G401.6 (cell line): ENCODE results near the gene RELN.

ENCODE experiments used
- FAIRE-seq: peaks from 2 replicates; lab custom pipeline; 2012; peaks lifted over from hg19 to GRCh38; lab: Jason Lieb, UNC

The RELN gene

DNA sequence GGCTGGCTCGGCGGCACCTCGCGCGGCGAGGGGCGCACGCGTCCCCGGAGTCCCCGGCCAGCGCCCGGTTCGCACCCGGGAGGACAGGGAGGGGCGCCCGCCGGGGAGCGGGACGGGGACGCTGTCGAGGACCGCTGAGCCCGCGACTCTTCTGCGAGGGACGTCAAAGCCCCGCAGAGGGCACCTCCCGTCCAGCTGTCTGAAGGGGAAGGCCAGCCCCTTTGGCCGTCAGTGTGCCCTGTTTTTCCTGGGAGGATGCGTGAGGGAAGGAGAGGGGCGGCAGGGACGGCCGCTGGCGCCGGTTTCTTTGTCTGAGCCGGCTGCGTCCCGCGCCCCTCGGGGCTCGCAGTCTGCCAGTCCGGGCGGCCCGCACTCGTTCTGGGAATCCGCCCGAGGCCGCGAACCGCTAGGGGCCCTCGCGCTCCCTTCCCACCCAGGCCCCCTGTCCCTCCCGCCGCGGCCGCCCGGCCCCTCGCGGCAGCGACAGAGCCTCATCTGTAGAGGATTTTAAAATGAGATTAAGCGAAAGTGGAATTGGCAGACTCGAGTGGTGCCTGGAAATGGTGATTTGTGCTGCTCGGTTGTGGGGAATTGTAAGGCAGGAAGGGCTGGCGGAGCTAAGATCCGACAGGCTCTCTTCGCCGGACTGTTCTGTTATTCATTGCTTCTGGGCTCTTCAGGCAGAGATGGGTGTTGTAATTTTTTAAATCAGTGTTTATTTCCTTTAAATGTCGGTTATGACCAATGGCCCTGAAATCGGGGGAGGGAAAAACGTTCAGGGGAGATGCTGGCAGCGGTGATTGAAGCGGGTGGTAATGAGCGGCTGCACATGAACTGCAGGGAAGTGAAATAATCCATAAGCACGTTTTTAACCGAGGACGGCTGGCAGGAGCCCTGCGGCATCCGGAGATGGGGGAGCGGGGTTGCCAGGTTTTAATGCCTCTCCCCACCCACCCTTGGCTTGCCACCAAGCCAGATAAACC lies 618 bp upstream of the RELN start:
- no peak for FAIRE-seq

DNA sequence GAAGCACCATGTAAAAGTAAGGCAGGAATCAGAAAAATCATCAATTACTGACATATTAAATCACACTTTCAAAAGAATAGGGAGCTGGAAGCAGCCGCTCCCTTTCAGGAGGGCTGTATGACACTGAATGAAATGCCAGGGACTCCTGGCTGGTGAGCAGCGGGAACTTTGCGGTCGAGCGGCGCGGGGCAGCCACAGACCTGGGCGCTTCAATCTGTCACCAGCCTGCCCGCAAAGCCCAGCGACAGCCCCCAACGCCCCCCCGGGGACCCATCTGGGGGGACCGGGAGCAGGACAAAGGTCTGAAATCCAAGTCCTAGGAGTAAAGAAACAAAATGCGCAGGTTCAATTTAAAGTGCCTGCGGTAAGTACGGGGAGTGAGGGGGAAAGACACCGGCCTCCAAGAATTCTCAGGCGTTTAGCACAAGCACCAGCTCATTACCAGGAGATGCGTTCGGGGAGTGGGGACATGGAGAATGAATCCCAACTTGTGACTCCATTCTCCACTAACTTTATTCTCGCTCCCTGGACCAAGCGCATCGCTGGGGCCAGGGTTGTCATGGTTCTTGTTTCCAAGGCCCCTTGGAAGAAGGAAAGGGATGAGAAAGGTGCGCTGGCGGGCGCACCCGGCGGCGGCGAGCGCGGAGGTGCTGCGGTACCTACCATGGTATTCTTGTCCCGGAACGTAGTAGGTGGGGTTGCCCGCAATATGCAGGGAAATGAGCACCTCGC lies 824 bp downstream of the RELN start:
- no peak for FAIRE-seq

DNA sequence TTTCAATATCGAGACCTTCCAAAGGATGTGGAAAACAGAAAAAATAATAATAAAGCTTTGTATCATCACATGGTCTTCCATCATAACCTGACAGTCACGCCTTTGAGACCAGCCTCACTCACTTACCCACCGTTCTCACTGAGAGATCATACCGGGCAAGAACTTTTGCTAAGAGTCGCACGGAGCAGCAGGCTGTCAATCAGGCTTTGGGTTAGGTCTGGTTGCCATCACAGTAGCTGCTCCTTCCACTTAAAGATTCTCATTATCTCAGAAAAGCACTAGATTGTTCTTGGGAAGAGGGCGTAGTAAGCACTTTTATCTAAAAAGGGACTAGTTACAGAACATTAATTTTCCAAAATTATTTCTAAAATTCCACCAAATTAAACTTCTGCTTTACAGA lies 2.0 kb downstream of the RELN start:
- FAIRE-seq, result no peak

DNA sequence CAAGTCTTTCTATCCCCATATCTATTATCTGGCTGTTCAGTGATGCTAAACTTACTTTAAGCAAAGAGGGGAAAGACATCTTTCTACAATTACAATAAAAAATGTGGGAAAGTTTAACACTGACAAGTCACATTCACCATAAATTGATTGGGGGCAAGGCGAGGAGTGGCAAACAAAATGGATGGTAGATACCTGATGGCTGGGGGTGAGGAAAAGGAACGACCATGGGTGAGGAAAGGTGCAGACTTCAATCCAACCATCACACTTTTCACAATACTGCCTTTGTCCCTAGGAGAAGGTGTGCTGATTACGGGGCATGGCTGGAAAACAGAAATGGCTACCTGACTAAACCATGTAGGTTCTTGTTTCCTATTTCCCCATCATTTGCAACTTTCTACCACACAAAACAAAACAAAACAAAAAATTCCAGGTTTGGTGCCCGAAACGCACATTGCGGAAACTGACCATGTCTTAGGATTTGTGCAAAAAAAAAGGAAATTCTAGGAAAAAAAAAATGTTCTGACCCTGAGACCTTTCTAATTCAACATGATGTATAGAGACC lies 3.8 kb downstream of the RELN start:
- FAIRE-seq, result no peak

DNA sequence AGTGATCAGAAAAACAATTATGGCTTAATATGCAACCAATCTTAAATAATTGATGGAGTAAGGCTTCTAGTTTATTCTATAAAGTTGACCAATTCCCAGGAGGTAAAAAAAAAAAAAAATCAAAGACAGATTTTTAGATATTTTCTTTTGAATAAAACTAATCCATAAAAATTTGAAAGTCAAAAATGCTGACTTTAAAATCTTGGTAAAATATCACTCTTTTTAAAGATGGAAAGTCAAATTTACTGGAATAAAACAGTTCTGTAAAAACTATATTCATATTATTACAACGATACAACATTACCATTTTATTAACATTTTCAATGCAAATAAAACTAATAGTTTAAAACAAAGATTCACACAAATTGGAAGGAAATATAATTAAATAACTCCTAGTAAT lies 5.4 kb downstream of the RELN start:
- FAIRE-seq, result peak; percentile 13

DNA sequence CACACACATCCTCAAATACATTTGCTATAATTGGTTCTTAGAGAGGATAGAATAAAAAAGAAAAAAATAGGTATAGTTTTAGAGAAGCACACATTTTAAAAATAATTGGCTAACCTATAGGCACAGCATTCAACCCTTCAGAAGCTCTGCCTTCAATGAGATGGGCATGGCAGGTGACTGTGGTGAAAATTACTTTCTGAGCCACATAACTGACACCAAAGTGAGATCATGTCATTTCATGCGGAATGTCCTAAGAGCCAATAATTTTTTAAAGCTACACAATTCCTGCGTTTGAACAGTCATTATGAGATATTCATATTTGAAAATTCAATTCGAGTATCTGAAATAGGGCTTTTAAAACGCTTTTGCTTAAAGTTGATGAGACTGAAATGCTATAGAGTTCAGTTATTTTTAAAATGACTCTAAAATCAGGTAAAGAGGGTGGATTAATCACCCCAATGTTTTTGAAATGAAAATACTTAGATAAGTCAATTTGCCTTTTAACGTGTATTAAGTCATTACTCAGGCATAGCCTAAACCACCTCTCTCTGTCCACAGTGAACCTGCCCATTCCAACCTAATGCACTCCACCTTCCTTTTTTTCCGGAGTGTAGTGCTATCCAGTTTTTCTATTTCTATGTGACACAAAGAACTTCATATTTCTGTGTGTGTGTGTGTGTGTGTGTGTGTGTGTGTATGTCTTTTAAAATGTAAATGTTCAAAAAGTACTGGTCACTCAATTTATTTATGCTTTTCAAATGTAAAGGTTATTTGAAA lies 6.1 kb downstream of the RELN start:
- no peak for FAIRE-seq

DNA sequence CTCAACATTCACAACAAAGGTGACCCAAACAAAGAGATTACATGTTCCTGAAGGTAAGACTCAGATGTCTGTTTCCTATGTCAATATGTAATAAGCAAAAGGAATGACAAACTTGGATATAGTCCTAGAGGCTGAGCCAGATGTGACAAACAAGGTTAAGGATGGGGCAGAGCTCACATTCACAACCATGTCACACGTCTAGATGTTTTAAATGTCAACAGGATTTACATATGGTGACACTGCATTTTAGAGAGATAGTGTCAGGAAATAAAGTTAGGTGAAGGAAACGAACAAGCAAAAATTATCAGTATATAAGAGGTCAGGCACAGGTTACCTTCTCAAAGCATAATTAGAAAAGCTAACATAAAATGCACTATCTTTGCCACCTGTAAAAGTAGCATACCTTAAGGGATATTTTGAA lies 8.4 kb downstream of the RELN start:
- FAIRE-seq, result no peak

DNA sequence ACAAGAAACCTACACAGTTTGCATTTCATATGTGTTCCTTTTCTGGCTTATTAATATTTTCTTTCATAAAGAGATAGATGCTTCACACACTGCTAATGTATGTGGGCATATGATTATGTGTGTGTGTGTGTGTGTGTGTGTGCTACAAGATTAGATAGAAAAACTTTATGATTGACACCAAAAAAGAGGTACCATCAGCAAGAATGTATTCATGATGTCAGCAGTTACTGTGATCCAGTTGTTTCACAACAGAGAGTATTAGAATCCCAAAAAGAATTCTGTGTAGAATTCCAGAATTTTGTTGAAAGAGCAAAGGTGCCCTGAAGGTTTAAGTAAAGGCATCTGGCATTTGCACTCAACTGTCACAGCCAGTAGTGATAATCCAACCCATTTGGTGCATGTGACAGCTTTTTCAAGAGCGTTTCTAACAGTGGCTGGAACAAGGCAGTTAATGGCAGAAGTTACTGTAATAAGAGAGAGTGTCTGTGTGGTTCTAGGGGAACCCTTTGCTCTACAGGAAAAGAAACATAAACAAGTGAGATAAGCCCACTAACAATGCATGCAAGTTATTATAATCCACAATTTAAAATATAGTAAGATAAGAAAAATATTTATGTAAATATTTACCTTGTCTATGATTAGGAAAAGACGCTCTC lies 16.6 kb downstream of the RELN start:
- FAIRE-seq, result no peak

DNA sequence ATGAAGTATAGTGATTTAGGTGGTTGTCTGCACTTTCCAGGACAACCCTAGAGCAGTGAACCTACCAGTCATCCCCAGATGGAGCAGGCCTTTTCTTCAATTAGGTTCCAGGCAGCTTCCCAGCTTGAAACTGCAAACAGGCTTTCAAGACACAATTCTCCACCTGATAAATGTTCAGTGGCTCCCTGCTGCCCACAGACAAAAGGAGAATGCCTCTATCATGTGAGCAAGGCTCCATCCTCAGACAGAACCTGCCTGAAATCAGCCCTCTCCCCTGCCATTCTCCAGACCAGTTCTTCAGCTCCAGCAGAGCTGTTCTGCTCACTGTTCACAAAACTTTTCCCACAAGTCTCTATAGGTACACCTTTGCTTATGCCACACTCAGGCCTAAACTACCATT lies 22.1 kb downstream of the RELN start:
- FAIRE-seq, result no peak

DNA sequence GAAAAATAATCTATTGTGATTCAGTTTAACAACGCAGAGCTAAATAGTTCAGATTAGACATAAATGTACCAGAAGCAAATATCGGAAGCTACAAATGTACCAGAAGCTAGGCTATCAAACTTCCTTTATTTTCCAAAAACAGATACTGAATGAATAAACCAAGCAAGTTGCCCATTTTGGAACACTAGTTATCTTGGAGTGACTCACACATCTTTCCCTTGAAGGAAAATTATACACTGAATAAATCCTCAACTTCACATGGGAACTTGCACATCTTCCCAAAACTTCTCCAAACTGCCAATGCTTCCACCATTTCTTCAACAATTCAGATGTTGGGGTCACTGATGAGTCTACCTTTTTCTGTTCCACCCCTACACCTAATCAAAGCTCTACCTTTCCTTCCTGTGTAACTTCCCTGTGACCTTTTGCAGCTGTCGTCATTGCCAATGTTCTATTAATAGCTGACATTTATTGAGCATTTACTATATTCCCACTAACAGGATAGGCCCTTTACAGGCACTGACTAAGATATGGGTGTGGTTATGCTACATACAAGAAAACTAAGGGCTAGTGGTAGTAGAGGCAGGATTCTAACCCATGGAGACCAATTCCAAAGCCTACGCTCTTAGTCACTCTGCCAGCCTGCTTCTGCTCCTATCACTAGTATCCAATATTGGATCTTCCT lies 22.7 kb downstream of the RELN start:
- no peak for FAIRE-seq

DNA sequence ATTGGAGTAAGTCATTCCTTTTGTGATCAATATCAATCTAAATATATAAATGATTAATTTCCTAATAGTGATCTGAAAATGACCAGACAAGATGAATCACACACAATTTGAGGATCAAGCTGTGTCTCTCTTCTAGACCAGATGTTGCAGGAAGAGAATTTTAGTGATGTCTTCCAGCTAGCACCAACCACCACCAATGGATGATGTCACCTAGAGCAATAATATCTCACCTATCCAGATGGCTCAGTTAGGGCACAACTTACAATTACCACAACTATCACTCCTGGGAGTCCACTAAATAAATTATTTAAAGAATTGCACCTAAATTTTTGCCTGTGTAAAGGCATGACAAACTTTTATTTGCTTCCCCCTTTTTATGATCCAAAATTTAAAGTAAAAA lies 25.2 kb downstream of the RELN start:
- no peak for FAIRE-seq

DNA sequence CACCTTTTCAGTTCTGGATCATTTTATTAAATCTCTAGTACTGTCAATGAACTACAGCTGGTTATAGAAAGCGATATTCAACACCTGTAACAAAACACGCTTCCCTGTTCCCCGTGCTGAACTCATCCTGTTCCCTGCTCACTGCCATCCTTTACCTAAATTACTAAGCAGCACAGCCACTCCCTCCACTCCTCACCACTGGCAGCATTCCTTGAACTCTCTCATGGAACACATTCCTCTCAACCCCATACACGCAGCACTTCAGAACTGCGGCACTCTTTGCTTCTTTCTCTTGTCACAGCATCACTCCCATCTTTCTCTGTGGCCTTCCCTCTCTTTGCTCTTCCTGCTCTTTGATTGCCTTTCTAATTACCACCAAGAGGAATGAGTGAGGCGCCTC lies 27.4 kb downstream of the RELN start:
- no peak for FAIRE-seq

DNA sequence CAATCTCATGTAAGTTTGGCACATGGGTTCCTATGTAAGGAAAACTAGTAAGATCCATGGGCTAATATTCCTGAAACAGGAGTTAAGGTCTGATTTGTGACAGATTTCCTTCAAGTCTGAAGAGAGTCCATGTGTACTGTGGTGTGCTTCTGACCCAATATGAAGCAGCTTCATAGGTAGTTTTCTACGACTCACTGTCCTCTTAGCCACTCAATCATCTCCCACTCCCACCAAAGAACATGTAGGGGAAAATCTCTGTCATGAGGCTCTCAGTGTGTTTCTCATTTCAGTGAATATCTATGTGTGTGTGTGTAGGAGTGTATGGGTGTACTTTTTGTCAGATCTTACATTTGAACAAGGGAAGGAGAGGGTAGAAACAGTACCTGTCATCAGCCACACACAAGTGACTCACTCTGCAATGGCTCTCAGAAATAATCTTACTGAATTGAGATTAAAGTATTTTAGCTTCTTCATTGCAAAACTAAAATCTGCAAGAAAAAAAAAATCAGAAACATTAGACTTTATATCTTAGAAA lies 31.1 kb downstream of the RELN start:
- FAIRE-seq, result no peak

DNA sequence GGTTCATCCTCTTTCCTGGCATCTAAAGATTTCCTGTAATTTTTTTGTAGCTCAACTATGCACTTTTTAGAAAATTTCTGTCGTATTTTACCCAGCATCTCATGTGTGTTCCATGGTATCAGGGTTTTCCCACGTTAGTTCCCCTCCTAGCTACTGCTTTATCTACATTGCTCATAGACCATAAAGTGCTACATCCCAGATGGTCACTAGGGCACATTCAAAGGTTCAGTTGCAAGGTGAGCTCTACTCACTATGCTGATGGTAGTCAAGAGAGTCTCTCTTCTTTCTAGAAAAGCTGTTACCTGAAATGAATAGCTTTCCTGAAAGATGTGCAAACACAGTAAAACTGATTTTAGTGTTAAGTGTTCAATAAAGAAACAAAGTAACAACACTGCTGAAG lies 33.5 kb downstream of the RELN start:
- FAIRE-seq, result no peak

DNA sequence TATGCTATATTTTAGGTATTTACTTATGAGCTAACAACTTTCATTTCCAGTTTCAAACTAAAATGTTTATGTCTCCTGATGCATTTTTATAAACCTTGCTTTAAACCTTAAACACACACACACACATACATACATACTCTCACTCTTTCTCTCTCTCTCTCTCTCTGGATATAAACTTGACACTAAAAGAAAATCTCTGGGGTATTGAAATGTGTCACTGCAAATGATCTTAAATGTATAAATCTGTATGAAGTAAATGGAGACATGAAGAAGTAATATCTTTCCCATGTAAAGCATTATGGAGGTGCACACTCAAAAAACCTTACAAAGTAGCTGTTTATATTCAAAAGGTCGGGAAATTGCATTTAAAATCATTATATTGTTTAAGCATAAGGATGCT lies 37.0 kb downstream of the RELN start:
- no peak for FAIRE-seq

DNA sequence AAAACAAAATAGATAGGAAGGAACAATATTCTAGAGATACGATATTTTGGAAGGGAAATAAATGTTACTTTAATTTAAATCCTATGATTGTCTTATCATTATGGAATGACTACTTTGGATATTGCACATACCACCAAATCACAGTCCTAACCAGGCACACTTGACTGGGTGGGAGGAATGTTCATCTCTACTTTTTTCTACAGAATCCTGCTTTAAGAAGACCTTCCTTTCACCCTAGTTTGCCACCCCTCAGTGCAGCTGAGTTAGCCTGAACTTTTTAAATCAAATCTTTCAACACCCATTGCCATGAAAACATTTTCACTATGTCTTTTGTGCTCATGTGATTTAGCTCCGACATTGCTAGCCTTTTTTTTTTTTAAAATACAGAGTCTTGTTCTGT lies 38.1 kb downstream of the RELN start:
- FAIRE-seq, result no peak

DNA sequence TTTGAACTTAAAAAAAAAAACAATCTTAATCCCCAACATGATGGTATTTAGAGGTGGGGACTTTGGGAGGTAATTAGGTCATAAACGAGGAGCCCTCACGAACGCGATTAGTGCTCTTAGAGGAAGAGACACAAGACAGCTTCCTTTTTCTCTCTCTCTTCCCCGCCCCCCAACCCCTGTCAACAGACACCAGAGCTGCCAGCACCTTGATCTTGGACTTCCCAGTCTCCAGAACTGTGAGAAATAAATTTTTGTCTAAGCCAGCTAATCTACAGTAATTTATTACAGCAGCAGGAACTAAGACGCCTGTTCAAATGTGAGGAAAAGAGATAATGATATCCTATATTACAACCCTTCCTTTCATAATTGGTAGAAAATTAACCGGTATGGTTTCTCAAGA lies 40.1 kb downstream of the RELN start:
- no peak for FAIRE-seq

DNA sequence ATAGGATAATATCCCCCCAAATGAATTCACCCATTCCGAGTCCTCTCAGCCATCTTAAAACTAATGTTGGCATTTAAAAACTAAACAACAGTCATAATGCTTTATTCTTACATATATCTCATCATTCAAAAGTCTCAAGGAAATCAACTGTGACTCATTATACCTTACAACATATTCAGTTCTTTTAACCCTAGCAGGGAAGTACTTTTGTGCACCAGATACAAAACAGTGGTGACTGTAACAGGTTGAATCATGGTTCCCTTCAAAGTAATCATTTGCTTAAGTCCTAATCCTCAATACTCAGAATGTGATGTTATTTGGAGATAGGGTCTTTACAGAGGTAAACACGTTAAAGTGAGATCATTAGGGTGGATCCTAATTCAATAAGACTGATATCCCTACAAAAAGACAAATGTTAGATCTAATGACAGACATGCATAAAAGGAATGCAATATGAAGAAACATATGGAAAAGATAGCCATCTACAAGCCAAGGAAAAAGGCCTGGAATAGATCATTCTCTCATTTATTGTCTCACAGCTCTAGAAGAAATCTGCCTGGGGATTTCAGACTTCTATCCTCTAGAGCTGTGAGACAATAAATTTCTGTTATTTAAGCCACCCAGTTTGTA lies 42.3 kb downstream of the RELN start:
- FAIRE-seq, result no peak

DNA sequence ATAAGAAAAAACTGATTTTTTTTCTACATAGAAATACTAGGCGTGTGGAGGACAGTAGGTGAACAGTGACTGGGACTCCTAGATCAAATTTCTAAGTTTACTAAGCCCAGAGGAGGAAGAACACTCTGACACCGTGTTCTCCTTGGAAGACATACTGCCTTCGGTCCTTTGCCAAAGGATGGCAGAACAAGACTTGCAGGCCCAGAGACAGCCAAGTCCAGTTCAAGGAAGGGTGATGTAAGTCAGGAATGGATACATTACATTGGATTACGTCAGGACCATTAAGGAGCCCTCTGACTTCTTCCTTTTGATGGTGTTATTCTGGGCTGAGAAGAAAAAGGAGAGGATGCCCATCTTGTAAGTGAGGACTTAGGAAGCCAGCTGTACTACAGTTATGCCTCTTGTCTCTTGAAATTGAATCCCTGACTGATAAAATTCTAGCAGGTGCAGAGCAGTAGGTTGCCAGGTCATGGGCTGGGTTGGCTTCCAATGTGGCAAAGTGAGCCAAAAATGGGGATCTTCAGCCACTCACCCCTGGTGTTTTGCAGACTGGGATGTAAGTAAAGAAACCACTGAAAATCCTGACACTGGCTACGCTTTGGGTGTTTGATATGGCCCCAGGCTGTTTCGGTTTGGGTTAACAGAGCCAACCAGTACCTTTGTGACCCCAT lies 45.1 kb downstream of the RELN start:
- FAIRE-seq, result no peak

DNA sequence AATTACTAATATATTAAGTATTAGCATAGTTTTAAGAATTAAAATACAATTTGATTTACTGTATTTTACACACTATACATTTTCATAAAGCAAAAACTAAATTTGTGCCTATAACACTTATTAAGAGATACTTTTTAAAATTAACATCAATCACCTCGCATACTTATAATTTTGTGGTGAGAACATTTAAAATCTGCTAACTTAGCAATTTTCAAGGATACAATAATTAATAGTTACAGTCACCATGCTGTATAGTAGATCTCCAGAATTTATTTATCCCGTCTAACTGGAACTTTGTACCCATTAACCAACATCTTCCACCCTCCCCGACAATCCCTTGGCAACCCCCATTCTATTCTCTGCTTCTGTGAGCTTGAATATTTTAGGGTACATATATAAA lies 47.5 kb downstream of the RELN start:
- no peak for FAIRE-seq
